ENCODE results near the gene SLC6A19.

Gene SLC6A19

DNA sequence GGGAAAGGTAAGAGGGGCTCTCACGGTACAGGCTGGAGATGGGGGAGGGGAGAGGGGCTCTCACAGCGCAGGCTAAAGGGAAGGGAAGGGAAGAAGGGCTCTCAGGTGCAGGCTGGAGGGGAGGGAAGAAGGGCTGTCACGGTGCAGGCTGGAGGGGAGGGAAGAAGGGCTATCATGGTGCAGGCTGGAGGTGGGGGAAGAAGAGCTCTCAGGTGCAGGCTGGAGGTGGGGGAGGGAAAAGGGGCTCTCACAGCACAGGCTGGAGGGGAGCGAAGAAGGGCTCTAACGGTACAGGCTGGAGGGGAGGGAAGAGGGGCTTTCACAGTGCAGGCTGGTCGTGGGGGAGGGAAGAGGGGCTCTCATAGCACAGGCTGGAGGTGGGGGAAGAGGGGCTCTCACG, 28.4 kb downstream of the SLC6A19 start:
- no peak for DNase-seq (ENCODE audit: low read depth)
- TF ChIP-seq, protein P1, sequence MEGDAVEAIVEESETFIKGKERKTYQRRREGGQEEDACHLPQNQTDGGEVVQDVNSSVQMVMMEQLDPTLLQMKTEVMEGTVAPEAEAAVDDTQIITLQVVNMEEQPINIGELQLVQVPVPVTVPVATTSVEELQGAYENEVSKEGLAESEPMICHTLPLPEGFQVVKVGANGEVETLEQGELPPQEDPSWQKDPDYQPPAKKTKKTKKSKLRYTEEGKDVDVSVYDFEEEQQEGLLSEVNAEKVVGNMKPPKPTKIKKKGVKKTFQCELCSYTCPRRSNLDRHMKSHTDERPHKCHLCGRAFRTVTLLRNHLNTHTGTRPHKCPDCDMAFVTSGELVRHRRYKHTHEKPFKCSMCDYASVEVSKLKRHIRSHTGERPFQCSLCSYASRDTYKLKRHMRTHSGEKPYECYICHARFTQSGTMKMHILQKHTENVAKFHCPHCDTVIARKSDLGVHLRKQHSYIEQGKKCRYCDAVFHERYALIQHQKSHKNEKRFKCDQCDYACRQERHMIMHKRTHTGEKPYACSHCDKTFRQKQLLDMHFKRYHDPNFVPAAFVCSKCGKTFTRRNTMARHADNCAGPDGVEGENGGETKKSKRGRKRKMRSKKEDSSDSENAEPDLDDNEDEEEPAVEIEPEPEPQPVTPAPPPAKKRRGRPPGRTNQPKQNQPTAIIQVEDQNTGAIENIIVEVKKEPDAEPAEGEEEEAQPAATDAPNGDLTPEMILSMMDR (conservative IDR thresholded peaks at IDR 0.05; ENCODE audit: low read length), result no peak
- no peak overlapping the region for H3K4me3 ChIP-seq (ENCODE audit: low read length)

GRCh38 chr5:1230551-1230950, 29.2 kb downstream of the SLC6A19 start:
- TF ChIP-seq, protein P1 (conservative IDR thresholded peaks at IDR 0.05; ENCODE audit: low read length), result no peak
- no peak for DNase-seq (ENCODE audit: low read depth)
- H3K4me3 ChIP-seq (ENCODE audit: low read length), result no peak overlapping the region

DNA sequence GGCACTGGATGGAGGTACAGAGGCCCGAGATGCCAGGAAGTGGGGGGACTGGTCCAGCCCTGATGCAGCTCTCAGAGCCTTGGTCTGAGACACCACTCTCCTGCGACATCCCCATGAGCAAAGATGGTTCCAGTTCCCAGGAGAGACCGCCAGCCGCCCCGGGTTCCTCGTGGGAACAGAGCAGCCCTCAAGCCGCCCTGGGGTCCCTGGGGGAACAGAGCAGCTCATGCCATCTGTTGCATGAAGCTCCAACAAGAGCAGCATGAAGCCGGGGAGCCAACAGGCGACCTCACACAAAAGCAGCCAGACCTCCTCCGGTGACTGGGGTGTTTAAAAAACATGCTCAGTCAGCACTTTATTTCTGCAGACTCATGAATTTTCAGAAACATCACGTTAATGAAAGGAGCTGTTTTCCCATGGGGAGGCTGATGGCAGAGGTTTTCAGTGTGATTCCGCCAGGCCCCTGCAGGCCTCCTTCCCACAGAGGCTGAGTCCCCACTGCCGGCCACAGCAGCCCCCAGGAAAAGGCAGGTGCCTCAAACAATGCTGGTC, 30.0 kb downstream of the SLC6A19 start:
- DNase-seq (ENCODE audit: low read depth), result no peak
- H3K4me3 ChIP-seq (ENCODE audit: low read length), result no peak overlapping the region
- TF ChIP-seq, protein P1 (conservative IDR thresholded peaks at IDR 0.05; ENCODE audit: low read length), result no peak

- H3K4me3 ChIP-seq (ENCODE audit: low read length), result no peak overlapping the region
- TF ChIP-seq, protein P1 (conservative IDR thresholded peaks at IDR 0.05; ENCODE audit: low read length), result no peak
- no peak for DNase-seq (ENCODE audit: low read depth)
These were observed 31.4 kb downstream of the SLC6A19 start for GRCh38 chr5:1232780-1233179.

DNA sequence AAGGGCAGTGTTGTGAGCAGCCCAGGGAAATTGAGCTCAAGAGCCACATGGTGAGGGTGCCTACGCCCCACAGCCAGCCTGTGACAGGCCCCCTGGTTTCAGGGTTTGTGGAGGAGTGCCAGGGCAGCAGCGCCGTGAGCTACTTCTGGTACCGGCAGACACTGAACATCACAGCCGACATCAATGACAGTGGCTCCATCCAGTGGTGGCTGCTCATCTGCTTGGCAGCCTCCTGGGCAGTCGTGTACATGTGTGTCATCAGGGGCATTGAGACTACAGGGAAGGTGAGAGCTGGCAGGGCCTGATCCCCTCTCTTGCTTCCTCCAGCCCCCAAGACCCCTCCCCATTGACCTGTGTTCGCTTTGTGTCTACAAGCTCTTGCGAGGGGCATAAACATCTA, 34.0 kb downstream of the SLC6A19 start:
- no peak overlapping the region for H3K4me3 ChIP-seq (ENCODE audit: low read length)
- DNase-seq (ENCODE audit: low read depth), result no peak
- TF ChIP-seq, protein P1 (conservative IDR thresholded peaks at IDR 0.05; ENCODE audit: low read length), result no peak

- no peak overlapping the region for H3K4me3 ChIP-seq (ENCODE audit: low read length)
- TF ChIP-seq, protein P1 (conservative IDR thresholded peaks at IDR 0.05; ENCODE audit: low read length), result no peak
- no peak for DNase-seq (ENCODE audit: low read depth)
These were observed 34.4 kb downstream of the SLC6A19 start for GRCh38 chr5:1235838-1236237.

DNA sequence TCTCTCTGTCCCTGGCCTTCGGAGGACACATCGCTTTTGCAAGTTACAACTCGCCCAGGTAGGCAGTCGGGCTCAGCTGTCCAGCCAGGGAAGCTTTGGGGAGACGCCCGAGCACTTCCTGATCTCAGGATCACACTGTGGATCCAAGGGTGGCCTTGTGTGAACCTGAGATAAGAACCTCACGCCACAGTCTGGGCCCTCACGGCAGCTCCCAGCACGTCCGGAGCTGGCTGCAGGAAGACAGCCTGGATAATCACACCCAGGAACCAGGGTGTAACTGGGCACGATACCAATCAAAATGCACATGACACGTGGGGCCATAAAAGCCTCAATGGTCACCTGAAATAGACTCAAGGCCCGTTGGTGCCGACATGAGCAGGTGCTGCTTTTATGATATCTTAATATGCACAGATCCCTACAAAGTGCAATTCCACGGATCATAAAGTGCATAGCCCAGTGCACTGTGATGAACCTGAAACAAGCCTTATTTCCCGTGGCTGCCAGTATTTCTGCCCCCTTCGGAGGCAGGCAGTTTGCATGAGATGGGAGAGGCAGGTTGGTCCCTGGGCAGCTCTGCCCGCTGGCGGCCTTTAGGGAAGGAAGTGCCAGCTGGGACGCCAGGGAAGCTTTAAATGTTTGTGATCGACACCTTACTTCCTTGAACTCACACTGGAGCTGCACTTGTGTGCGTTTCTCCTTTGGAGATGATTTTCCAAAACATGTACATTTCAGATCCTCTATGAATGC, 38.3 kb downstream of the SLC6A19 start:
- H3K4me3 ChIP-seq (ENCODE audit: low read length), result no peak overlapping the region

More for the DNA sequence above, 38.3 kb downstream of the SLC6A19 start:
- TF ChIP-seq, protein P1 (conservative IDR thresholded peaks at IDR 0.05; ENCODE audit: low read length), result no peak
- no peak for DNase-seq (ENCODE audit: low read depth)
